ENCODE measurements around the gene PCDHGB1. TPM values are rescaled to one million over a fixed set of nuclear protein-coding genes. Genes with fewer than 3 reads are reported as not detected.
"Not testable (repeated sequence)": the region's sequence is repeated elsewhere in the genome, so short reads cannot be mapped to it uniquely, and the experiment has no call there.

Gene PCDHGB1
- total and polyA plus RNA-seq, 2 experiments from 2014 or later = 0.53 to 0.57 TPM

DNA sequence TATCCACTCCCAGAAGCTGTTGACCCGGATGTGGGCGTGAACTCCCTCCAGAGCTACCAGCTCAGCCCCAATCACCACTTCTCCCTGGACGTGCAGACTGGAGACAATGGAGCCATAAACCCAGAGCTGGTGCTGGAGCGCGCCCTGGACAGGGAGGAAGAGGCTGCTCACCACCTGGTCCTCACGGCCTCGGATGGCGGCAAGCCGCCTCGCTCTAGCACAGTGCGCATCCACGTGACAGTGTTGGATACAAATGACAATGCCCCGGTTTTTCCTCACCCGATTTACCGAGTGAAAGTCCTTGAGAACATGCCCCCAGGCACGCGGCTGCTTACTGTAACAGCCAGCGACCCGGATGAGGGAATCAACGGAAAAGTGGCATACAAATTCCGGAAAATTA lies 43.4 kb downstream of the PCDHGB1 start:
- peaks cover 64% of the 10 kb centered on the region for H3K9me3 ChIP-seq (ENCODE audit: low read depth)
- H4K20me1 ChIP-seq (ENCODE audit: insufficient read depth, poor library complexity, severe bottlenecking) = no peaks in the 10 kb centered on the region
- H3K4me1 ChIP-seq (ENCODE audit: insufficient read depth) = no peaks in the 10 kb centered on the region
- TF ChIP-seq EZH2 (IDR thresholded peaks at IDR 0.05; ENCODE audit: borderline replicate concordance) (no peak), EZH2phosphoT487 (IDR thresholded peaks at IDR 0.05; ENCODE audit: low read depth, severe bottlenecking, unreplicated experiment) (no peak)
- TF ChIP-seq, protein P1, sequence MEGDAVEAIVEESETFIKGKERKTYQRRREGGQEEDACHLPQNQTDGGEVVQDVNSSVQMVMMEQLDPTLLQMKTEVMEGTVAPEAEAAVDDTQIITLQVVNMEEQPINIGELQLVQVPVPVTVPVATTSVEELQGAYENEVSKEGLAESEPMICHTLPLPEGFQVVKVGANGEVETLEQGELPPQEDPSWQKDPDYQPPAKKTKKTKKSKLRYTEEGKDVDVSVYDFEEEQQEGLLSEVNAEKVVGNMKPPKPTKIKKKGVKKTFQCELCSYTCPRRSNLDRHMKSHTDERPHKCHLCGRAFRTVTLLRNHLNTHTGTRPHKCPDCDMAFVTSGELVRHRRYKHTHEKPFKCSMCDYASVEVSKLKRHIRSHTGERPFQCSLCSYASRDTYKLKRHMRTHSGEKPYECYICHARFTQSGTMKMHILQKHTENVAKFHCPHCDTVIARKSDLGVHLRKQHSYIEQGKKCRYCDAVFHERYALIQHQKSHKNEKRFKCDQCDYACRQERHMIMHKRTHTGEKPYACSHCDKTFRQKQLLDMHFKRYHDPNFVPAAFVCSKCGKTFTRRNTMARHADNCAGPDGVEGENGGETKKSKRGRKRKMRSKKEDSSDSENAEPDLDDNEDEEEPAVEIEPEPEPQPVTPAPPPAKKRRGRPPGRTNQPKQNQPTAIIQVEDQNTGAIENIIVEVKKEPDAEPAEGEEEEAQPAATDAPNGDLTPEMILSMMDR (IDR thresholded peaks at IDR 0.05; ENCODE audit: poor library complexity) = no peak
- H2AFZ ChIP-seq = no peak overlapping the region
- H3K9me2 ChIP-seq (replicated peaks; ENCODE audit: insufficient read depth) = no peaks in the 10 kb centered on the region
- H3K4me2 ChIP-seq = no peak overlapping the region
- no peak overlapping the region for H3K27ac ChIP-seq
- no peak for DNase-seq (ENCODE audit: low spot score)
- H3K79me2 ChIP-seq = no peaks in the 10 kb centered on the region
- WGBS (ENCODE audit: low lambda C conversion rate, missing lambda C conversion rate) = 97% methylated on average over 21 of the region's 21 CpGs
- no peaks in the 10 kb centered on the region for H3K36me3 ChIP-seq (replicated peaks; ENCODE audit: insufficient read depth, low read depth)
- H3K27me3 ChIP-seq = no peaks in the 10 kb centered on the region
- H3K4me3 ChIP-seq = no peak overlapping the region

DNA sequence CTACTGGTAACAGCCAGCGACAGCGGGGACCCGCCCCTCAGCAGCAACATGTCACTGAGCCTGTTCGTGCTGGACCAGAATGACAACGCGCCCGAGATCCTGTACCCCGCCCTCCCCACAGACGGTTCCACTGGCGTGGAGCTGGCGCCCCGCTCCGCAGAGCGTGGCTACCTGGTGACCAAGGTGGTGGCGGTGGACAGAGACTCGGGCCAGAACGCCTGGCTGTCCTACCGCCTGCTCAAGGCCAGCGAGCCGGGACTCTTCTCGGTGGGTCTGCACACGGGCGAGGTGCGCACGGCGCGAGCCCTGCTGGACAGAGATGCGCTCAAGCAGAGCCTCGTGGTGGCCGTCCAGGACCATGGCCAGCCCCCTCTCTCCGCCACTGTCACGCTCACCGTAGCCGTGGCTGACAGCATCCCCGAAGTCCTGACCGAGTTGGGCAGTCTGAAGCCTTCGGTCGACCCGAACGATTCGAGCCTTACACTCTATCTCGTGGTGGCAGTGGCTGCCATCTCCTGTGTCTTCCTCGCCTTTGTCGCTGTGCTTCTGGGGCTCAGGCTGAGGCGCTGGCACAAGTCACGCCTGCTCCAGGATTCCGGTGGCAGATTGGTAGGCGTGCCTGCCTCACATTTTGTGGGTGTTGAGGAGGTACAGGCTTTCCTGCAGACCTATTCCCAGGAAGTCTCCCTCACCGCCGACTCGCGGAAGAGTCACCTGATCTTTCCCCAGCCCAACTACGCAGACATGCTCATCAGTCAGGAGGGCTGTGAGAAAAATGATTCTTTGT lies 44.7 kb downstream of the PCDHGB1 start:
- H3K27ac ChIP-seq; H3K4me2 ChIP-seq; DNase-seq (ENCODE audit: low spot score); H3K36me3 ChIP-seq (replicated peaks; ENCODE audit: insufficient read depth, low read depth); H2AFZ ChIP-seq; H3K27me3 ChIP-seq; H4K20me1 ChIP-seq (ENCODE audit: insufficient read depth, poor library complexity, severe bottlenecking); H3K9me2 ChIP-seq (replicated peaks; ENCODE audit: insufficient read depth); H3K4me3 ChIP-seq; H3K4me1 ChIP-seq (ENCODE audit: insufficient read depth); H3K79me2 ChIP-seq: not testable (repeated sequence)
- peaks cover 62% of the 10 kb centered on the region for H3K9me3 ChIP-seq (ENCODE audit: low read depth)
- WGBS (ENCODE audit: low lambda C conversion rate, missing lambda C conversion rate) = 97% methylated on average over 37 of the region's 53 CpGs

DNA sequence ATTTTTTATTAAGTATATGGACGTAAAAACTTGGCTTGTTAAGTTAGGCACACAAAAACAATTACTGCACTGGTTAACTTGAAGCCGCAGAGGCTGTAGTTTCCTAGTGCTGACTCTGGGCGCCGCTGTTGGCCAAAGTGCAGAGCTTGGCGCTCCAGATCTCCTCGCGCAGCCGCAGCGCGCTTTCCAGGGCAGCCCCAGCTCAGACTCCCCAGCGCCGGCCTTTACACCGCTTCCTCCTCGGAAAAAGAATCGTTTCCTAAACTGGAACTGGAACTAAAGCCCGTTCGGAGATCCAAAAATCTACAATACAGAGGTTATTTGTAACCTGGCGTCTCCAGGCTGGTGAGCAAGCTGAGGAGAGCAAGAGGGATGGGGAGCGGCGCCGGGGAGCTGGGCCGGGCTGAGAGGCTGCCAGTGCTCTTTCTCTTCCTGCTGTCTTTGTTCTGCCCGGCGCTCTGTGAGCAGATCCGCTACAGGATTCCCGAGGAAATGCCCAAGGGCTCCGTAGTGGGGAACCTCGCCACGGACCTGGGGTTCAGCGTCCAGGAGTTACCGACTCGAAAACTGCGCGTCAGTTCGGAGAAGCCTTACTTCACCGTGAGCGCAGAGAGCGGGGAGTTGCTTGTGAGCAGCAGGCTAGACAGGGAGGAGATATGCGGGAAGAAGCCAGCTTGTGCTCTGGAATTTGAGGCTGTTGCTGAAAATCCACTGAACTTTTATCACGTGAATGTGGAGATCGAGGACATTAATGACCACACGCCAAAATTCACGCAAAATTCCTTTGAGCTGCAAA lies 48.1 kb downstream of the PCDHGB1 start, which contains the start of gene PCDHGB5:
Gene PCDHGB5 (plus strand): TSS at position 192 of the 796 bp plus-strand sequence. CDS start 181 bp downstream, at position 373.
- not testable (repeated sequence) for H3K79me2 ChIP-seq; DNase-seq (ENCODE audit: low spot score); H3K4me3 ChIP-seq; H3K36me3 ChIP-seq (replicated peaks; ENCODE audit: insufficient read depth, low read depth); H3K27ac ChIP-seq; H2AFZ ChIP-seq; H4K20me1 ChIP-seq (ENCODE audit: insufficient read depth, poor library complexity, severe bottlenecking); H3K9me2 ChIP-seq (replicated peaks; ENCODE audit: insufficient read depth); H3K27me3 ChIP-seq; H3K4me2 ChIP-seq; H3K4me1 ChIP-seq (ENCODE audit: insufficient read depth)
- 88% methylated on average over 26 of the region's 43 CpGs for WGBS (ENCODE audit: low lambda C conversion rate, missing lambda C conversion rate)
- peaks cover 49% of the 10 kb centered on the region for H3K9me3 ChIP-seq (ENCODE audit: low read depth)

DNA sequence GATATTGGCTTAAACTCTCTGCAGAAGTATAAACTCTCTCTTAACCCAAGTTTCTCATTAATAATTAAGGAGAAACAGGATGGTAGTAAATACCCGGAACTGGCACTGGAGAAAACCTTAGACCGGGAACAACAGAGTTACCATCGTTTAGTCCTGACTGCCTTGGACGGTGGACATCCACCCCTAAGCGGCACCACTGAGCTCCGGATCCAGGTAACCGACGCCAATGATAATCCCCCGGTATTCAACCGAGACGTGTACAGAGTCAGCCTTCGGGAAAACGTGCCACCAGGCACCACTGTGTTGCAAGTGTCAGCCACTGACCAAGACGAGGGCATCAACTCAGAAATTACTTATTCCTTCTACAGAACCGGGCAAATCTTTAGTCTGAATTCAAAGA lies 48.7 kb downstream of the PCDHGB1 start:
- H2AFZ ChIP-seq = no peak overlapping the region
- H3K4me2 ChIP-seq = no peak overlapping the region
- WGBS (ENCODE audit: low lambda C conversion rate, missing lambda C conversion rate) = 96% methylated on average over 15 of the region's 15 CpGs
- no peak overlapping the region for H3K4me3 ChIP-seq
- H3K9me2 ChIP-seq (replicated peaks; ENCODE audit: insufficient read depth) = no peaks in the 10 kb centered on the region
- no peak for TF ChIP-seq EZH2 (IDR thresholded peaks at IDR 0.05; ENCODE audit: borderline replicate concordance)
- TF ChIP-seq, protein P1 (IDR thresholded peaks at IDR 0.05; ENCODE audit: poor library complexity) = no peak
- peaks cover 44% of the 10 kb centered on the region for H3K9me3 ChIP-seq (ENCODE audit: low read depth)
- H3K79me2 ChIP-seq = no peaks in the 10 kb centered on the region
- H3K36me3 ChIP-seq (replicated peaks; ENCODE audit: insufficient read depth, low read depth) = no peaks in the 10 kb centered on the region
- H3K4me1 ChIP-seq (ENCODE audit: insufficient read depth) = no peaks in the 10 kb centered on the region
- H3K27me3 ChIP-seq = no peaks in the 10 kb centered on the region
- no peak for DNase-seq (ENCODE audit: low spot score)
- H3K27ac ChIP-seq = no peak overlapping the region
- H4K20me1 ChIP-seq (ENCODE audit: insufficient read depth, poor library complexity, severe bottlenecking) = no peaks in the 10 kb centered on the region

Data from hepatocyte (in vitro differentiated cells).